ENCODE data around the gene VWA3A.

DNA sequence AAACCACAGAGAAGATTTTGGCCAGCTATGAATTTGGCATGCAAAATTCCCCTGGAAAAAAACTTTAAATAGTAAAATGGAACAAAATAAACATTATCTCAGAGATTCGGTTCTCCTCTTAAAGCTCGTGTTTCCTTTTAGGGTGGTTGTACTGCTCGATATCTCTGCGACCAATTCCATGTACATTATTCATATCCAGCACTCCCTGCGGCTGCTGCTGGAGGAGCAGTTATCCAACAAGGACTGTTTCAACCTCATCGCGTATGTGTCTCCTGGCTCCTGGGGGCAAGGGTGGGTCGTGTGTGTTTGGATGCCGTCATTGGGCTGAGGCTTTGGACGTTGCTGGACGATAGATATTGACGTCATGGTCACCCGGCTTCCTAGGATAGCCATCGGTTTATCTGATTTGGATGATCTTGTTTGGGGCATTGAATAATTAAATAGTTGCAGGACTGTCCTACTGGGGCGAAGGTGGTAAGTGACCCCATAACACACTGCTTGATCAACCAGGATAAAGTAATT lies 33.8 kb downstream of the VWA3A start:
- no peak for TF ChIP-seq POLR2A (IDR thresholded peaks at IDR 0.05; ENCODE audit: low read depth, low read length)
- TF ChIP-seq, protein P1, sequence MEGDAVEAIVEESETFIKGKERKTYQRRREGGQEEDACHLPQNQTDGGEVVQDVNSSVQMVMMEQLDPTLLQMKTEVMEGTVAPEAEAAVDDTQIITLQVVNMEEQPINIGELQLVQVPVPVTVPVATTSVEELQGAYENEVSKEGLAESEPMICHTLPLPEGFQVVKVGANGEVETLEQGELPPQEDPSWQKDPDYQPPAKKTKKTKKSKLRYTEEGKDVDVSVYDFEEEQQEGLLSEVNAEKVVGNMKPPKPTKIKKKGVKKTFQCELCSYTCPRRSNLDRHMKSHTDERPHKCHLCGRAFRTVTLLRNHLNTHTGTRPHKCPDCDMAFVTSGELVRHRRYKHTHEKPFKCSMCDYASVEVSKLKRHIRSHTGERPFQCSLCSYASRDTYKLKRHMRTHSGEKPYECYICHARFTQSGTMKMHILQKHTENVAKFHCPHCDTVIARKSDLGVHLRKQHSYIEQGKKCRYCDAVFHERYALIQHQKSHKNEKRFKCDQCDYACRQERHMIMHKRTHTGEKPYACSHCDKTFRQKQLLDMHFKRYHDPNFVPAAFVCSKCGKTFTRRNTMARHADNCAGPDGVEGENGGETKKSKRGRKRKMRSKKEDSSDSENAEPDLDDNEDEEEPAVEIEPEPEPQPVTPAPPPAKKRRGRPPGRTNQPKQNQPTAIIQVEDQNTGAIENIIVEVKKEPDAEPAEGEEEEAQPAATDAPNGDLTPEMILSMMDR (IDR thresholded peaks at IDR 0.05; ENCODE audit: extremely low read depth in 1 of 2, insufficient read depth in 1 of 2, low read depth in 1 of 2, low read length in 2 of 2) = no peak
- TF ChIP-seq EZH2 (IDR thresholded peaks at IDR 0.05; ENCODE audit: borderline replicate concordance, low read depth, low read length, severe bottlenecking) = no peak

Data from endothelial cell of umbilical vein (primary cell).